Mesothelial cell of epicardium (in vitro differentiated cells): ENCODE results near the gene MPPED1. TPM values are rescaled to one million over a fixed set of nuclear protein-coding genes. Genes with fewer than 3 reads are reported as not detected.

Experiments used
- DNase-seq, 2 experiments: peaks; one replicate each; pipeline ENCODE4 v3.0.0; 2021; ENCODE audit warnings: low spot score in 2 of 2; ENCODE audit not compliant: unreplicated experiment in 2 of 2
- H3K27ac Mint-ChIP-seq: 2 replicates; pipeline ENCODE4 v1.8.0; 2021; ENCODE audit warnings: mixed read lengths
- H3K27me3 Mint-ChIP-seq: 2 replicates; pipeline ENCODE4 v1.8.0; 2021; ENCODE audit warnings: low read depth, mixed read lengths
- H3K36me3 Mint-ChIP-seq: 2 replicates; pipeline ENCODE4 v1.8.0; 2021; ENCODE audit warnings: mixed read lengths
- H3K4me1 Mint-ChIP-seq: 2 replicates; pipeline ENCODE4 v1.8.0; 2021; ENCODE audit warnings: mixed read lengths
- H3K4me3 Mint-ChIP-seq: 2 replicates; pipeline ENCODE4 v1.8.0; 2021; ENCODE audit warnings: mild to moderate bottlenecking, moderate library complexity, mixed read lengths
- H3K9me3 Mint-ChIP-seq: 2 replicates; pipeline ENCODE4 v1.8.0; 2021; ENCODE audit warnings: mixed read lengths
- total RNA-seq: library from RNA; stranded (reverse); gene quantifications from 3 replicates; pipeline ENCODE4 v1.2.1, GENCODE V29; 2021
- TF ChIP-seq, protein P1 (sequence below): fragments of 200-600 bp; sonication (generic); IDR thresholded peaks from one replicate; pipeline ENCODE4 v1.5.0; 2021; ENCODE audit warnings: antibody characterized with exemption; ENCODE audit not compliant: unreplicated experiment

The MPPED1 gene
- total RNA-seq, 1 donor from 2014 or later = 0.76 TPM

DNA sequence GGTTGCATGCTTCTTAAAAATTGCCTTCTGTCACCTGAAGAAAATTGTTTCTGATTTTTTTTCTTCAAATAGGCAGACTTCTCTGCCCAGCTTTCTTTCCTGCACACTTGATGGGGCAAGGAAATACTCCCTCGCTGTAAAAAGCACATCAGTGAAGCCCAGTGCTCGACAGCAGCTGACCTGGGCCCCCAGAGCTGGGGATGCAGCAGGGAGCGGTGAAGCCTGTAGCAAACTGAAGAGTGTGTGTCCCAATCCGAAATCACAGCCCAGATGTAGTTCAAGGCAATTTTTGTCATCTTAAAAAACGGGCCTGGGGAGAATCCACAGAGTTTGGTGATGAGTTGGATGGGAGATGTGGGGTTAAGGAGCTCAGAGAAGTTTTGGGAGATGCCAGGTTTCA lies 27.0 kb upstream of the MPPED1 start:
- peaks cover 2% of the 10 kb centered on the region for H3K4me1 Mint-ChIP-seq
- no peaks in the 10 kb centered on the region for H3K9me3 Mint-ChIP-seq
- peaks cover 35% of the 10 kb centered on the region for H3K27me3 Mint-ChIP-seq
- TF ChIP-seq, protein P1, sequence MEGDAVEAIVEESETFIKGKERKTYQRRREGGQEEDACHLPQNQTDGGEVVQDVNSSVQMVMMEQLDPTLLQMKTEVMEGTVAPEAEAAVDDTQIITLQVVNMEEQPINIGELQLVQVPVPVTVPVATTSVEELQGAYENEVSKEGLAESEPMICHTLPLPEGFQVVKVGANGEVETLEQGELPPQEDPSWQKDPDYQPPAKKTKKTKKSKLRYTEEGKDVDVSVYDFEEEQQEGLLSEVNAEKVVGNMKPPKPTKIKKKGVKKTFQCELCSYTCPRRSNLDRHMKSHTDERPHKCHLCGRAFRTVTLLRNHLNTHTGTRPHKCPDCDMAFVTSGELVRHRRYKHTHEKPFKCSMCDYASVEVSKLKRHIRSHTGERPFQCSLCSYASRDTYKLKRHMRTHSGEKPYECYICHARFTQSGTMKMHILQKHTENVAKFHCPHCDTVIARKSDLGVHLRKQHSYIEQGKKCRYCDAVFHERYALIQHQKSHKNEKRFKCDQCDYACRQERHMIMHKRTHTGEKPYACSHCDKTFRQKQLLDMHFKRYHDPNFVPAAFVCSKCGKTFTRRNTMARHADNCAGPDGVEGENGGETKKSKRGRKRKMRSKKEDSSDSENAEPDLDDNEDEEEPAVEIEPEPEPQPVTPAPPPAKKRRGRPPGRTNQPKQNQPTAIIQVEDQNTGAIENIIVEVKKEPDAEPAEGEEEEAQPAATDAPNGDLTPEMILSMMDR = no peak
- no peak overlapping the region for H3K27ac Mint-ChIP-seq
- H3K4me3 Mint-ChIP-seq = no peak overlapping the region
- H3K36me3 Mint-ChIP-seq = peaks cover 2% of the 10 kb centered on the region
- DNase-seq = no peak

- peak; percentile 66 to 88 for DNase-seq
- peaks cover 2% of the 10 kb centered on the region for H3K36me3 Mint-ChIP-seq
- peaks cover 2% of the 10 kb centered on the region for H3K4me1 Mint-ChIP-seq
- peaks cover 35% of the 10 kb centered on the region for H3K27me3 Mint-ChIP-seq
- TF ChIP-seq, protein P1 = peak; percentile 93
- H3K27ac Mint-ChIP-seq = no peak overlapping the region
- H3K9me3 Mint-ChIP-seq = no peaks in the 10 kb centered on the region
- no peak overlapping the region for H3K4me3 Mint-ChIP-seq
Measured at GRCh38 chr22:43385770-43386641, 25.8 kb upstream of the MPPED1 start.

DNA sequence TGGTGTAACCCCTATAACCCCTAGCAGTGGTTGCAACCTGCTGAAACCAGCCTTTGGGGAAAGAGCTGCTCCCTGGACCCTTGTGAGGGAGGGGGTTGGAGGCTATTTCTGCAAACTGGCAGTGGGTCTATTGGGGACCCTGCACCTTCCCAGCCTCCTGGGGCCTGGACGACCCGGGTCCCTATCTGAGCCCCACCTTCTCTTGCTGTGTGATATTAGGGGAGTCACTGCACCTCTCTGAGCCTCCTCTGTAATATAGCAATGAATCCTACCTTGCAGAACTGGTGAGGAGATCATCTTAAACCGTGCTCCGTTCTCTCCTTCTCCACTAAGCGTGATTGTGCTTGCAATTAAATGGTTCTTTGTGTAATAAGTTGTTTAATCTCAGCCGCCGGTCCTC lies 24.0 kb upstream of the MPPED1 start:
- DNase-seq = no peak
- H3K9me3 Mint-ChIP-seq = no peaks in the 10 kb centered on the region
- H3K27me3 Mint-ChIP-seq = peaks cover 35% of the 10 kb centered on the region
- TF ChIP-seq, protein P1 = no peak
- H3K4me3 Mint-ChIP-seq = no peak overlapping the region
- H3K27ac Mint-ChIP-seq = no peak overlapping the region
- peaks cover 7% of the 10 kb centered on the region for H3K4me1 Mint-ChIP-seq
- no peaks in the 10 kb centered on the region for H3K36me3 Mint-ChIP-seq

DNA sequence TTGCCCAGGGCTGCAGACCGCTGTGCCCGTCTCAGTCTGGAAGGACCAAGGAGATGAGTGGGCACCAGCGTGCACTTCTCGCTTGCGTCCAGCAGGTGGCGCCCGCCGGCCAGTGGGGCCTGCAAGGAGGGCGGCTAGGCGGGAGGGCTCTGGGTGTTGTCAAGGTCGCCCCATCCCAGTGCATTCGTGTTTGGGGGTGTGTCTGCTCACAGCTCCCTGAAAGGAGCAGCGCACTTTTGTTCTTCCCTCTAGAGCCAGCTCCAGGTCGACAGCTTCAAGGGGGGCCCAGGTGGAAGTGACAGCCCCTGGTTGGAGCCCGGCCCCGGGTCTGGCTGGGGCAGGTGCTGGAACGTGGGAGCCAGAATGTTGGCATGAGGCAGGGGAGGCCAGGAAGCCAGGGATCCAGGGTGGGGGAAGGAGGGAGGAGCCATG lies 23.4 kb upstream of the MPPED1 start:
- peaks cover under 1% of the 10 kb centered on the region for H3K9me3 Mint-ChIP-seq
- no peak overlapping the region for H3K27ac Mint-ChIP-seq
- H3K27me3 Mint-ChIP-seq = peaks cover 35% of the 10 kb centered on the region
- H3K4me1 Mint-ChIP-seq = peaks cover 13% of the 10 kb centered on the region
- TF ChIP-seq, protein P1 = peak; percentile 99
- H3K4me3 Mint-ChIP-seq = no peak overlapping the region
- H3K36me3 Mint-ChIP-seq = no peaks in the 10 kb centered on the region
- DNase-seq = peak; percentile 72 to 92

- Mint-ChIP-seq H3K4me3 (no peak overlapping the region), H3K27ac (no peak overlapping the region), H3K36me3 (no peaks in the 10 kb centered on the region), H3K9me3 (peaks cover 6% of the 10 kb centered on the region), H3K4me1 (peaks cover 15% of the 10 kb centered on the region), H3K27me3 (peaks cover 35% of the 10 kb centered on the region)
- no peak for DNase-seq
- TF ChIP-seq, protein P1 = no peak
Measured at GRCh38 chr22:43389227-43389836, 22.5 kb upstream of the MPPED1 start.
